Forelimb muscle (tissue), 1 donor: Measurements from ENCODE around the gene TPCN1. TPM values are rescaled to one million over a fixed set of nuclear protein-coding genes. Genes with fewer than 3 reads are reported as not detected.
"Not testable (repeated sequence)": the region's sequence is repeated elsewhere in the genome, so short reads cannot be mapped to it uniquely, and the experiment has no call there.

ENCODE experiments used
- DNase-seq: peaks from one replicate; pipeline ENCODE4 v3.0.0-alpha.2; 2013; ENCODE audit warnings: low read depth
- polyA plus RNA-seq: library from polyadenylated mRNA; unstranded; fragments of 120-200 nt; gene quantifications from one replicate; pipeline ENCODE4 v1.2.1, GENCODE V29; 2013; ENCODE audit not compliant: insufficient read length

The TPCN1 gene
- polyA plus RNA-seq, 1 donor = 36.9 TPM

DNA sequence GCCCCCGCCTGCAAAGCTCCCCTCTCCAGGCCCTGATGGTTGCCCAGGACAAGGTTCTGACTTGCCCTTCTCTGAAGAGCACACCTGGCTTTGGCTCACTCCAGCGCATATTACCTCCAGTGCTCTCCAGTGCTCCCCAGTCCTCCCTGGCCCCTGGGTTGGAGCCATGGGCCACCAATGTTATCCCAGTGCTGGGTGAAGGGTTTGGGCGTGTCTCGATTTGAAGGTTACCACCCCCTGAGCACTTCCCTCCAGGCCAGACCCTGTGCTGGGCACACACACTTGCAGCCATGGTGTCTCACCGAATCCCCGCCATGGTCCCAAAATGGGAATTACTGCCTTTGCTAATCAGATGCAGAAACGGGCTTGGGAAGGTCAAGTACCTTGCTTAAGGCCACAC is 24.7 kb upstream of the TPCN1 start:
- no peak for DNase-seq

- DNase-seq = no peak
Measured at GRCh38 chr12:113196990-113197389, 24.3 kb upstream of the TPCN1 start.

GRCh38 chr12:113197518-113198077 is 23.7 kb upstream of the TPCN1 start:
- no peak for DNase-seq

- DNase-seq = no peak
Measured at GRCh38 chr12:113198296-113198695, 23.0 kb upstream of the TPCN1 start.

GRCh38 chr12:113200021-113200797 is 21.1 kb upstream of the TPCN1 start:
- no peak for DNase-seq

GRCh38 chr12:113201187-113202177 is 19.8 kb upstream of the TPCN1 start:
- no peak for DNase-seq

DNA sequence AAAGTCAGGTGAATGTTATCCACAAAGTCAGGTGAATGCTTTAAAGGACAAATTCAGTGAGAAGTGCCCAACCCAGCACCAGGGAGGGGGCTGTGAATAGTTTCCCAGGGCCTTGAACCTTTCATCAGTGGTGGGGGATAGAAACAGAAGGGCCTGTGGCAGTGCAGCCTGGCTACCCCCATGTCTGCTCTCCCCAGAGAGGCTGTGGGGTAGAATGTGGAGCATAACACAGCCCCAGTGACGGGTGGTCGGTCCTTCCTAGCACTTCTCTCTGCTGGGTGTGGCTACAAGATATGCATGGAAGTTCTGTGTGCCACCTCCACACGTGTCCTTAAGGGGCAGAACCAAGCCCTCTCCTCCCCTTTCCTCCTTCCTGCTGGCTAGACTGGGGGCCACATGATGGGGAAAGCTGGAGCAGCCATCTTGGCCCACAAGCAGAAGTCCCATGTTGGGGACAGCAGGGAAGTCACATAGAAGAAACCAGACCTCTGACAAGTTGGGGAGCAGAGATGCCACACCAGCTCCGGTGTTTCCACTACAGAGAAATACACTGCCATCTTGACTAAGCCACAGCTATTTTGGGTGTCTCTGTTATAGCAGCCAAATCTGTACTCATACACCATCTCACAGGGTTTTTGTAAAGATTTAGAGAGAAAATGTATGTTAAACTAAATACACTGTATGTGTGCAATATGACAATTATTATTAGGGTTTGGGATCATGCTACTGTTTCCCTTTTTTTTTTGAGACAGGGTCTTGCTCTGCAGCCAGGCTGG is 18.8 kb upstream of the TPCN1 start:
- no peak for DNase-seq

DNA sequence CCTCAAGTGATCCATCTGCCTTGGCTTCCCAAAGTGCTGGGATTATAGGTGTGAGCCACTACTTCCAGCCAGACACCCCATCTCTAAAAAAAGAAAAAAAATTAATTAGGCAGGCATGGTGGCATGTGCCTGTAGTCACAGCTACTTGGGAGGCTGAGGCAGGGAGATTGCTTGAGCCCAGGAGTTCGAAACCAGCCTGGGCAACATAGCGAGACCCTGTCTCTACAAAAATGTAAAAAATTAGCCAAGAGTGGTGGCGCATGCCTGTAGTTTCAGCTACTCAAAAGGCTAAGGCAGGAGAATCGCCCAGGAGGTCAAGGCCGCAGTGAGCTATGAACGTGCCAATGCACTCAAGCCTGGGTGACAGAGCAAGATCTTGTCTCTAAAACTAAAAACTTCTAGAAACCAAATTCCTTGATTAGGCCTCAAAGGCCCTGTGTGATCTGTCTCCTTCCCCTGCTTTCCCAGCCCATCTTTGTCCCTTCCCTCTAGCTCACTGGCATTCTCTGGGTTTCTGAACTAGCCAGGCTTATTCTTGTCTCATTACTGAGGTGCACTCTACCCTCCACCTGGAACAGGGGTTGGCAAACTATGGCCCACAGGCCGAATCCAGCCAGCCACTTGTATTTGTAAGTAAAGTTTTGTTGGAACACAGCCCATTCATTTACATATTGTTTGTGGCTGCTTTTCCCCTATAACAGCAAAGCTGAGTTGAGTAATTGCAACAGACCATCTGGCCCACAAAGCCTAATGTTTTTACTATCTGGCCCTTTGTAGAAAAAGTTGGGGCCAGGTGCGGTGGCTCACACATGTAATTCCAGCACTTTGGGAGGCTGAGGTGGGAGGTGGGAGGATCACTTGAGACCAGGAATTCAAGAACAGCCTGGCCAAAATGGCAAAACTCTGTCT is 17.2 kb upstream of the TPCN1 start:
- no peak for DNase-seq

GRCh38 chr12:113204804-113205203 is 16.5 kb upstream of the TPCN1 start:
- no peak for DNase-seq

DNA sequence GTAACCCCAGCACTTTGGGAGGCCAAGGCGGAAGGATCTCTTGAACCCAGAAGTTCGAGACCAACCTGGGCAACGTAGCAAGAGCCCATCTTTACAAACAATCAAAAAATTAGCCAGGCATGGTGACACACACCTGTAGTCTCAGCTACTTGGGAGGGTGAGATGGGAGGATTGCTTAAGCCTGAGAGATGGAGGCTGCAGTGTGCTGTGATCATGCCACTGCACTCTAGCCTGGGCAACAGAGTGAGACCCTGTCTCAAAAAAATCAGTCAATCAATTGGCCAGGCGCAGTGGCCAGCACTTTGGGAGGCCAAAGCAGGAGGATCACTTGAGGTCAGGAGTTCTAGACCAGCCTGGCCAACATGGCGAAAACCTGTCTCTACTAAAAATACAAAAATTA is 14.5 kb upstream of the TPCN1 start:
- not testable (repeated sequence) for DNase-seq

DNA sequence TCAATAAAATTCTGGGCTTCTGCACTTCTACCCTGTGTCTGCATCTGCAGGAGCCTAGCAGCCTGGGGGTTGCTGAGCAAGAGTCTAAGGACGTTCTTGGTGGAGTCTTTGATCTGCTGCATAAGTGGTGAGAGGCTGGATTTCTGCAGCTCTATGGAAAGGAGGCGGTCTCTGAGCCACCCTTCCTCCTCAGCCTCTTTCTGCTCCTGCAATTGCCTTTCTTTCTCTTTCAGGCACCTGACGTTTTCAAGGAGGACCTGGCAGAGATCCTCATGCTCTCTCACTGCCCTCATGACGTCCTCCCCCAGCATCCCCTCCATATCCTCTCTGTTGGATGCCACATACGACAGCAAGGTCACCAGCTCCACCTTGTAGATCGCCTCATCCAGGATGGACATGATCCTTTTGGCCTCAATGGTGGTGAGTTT is 13.6 kb upstream of the TPCN1 start:
- no peak for DNase-seq

GRCh38 chr12:113208041-113208934 is 13.0 kb upstream of the TPCN1 start:
- DNase-seq = no peak

DNA sequence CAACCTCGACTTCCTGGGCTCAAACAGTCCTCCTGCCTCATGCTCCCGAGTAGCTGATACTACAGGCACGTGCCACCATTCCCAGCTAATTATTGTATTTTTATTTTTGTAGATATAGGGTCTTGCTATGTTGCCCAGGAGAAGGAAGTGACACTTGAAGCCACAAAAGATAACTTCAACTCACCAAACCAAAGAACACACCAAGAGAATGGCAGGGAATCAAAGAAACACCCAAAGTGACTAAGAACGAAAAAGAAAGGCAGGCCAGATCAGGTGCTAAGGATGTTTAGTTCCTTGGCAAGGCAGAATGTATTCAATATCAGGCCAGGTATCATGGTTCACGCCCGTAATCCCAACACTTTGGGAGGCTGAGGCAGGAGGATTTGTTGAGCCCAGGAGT is 10.1 kb upstream of the TPCN1 start:
- no peak for DNase-seq

DNA sequence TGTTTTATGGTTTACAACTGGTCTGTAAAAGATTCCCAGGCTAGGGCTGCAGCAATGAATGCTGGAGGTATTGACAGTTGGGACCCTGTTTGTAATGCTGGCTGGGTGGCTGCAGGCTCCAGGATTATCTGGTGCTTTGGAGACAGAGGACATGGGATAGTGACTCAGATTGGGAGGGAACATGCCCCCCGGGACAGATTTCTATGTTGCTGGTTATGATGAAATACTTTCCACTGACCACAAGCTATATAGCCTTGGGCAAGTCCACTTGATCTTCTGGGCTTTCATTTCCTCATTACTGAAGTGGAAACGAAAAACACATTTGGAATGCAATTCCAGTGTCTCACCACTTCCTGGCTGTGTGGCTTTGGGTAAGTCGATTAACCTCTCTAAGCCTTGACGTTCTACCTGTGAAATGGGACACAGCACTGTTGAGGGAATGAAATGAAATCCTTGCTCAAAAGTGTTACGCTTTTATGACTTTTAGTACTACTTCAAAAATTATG is 6.3 kb upstream of the TPCN1 start:
- DNase-seq = no peak

- DNase-seq = no peak
Measured at GRCh38 chr12:113216027-113216426, 5.2 kb upstream of the TPCN1 start.

GRCh38 chr12:113220593-113221180 is 577 bp upstream of the TPCN1 start:
- no peak for DNase-seq

DNA sequence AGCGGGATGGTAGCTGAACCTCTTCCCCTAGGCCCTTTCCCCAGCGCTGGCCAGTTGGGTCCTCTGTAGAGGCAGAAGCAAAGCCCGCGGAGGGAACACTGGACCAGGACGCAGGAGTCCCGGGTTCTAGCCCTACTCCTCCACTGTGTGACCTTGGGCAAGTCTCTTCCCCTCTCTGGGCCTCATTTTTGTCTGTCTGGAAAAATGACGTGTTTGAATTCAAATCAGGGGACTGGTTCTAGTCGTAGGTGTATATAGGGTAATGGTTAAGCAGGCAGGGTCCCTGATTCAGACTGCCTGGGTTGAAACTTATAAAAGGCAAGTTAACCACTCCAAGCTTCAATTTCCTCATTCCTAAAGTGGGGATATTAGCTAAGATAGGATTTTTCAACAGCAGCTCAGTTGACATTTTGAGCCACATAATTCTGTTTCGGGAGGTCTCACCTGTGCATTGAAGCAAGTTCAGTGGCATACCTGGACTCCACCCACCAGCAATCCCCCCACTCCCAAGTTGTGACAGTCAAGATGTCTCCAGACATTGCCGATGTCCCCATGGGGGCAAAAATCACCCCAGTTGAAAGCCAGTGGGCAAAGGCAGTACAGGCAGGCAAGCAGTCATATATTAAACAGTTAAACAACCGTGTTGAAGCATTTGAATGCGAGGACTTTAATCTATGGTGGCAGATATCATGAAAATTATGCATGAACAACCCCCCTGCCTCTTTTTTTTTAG is 899 bp downstream of the TPCN1 start:
- DNase-seq = no peak
